ENCODE data around the gene UBE2O.

DNA sequence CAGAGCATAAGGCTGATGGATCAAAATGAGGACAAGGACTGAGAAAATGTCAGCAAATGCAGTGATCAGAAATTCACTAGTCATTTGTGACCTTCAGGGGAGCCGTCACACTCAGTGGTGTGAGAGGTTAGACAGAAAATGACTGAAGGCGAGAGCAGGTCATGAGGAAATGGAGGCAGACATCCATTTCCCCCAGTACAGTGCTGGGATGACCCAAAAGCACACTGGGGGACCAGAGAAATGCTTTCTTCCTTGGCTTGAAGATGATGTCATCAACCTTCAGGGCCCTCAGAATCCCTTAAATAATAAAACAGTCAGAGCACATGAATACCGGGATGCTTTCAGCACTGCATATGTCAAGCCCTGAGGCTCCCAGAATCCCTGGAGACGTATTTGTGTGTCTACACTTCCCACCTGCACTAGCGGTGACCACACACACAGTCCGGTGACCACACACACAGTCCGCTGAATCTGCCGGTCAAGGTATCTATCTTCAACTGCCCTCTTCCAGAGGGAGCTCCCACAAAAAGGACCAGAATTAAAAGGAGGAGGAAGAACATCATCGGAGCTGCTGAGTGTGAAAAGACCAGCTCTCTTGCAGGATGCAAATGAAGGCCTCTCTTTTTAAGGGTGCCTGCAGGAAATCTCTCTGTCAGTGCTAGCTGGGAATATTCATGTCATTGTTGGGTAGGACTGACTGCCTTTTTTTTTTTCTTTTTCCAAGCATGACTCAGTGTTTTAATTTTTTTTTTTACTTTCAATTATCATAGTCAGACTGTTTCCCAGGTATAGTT, 8.2 kb downstream of the UBE2O start:
- TF ChIP-seq POLR2A (IDR thresholded peaks at IDR 0.05) (no peak), CTCF (IDR thresholded peaks at IDR 0.05) (no peak)

Data from lower leg skin (tissue), 3 donors.